Stimulated activated CD8-positive, alpha-beta memory T cell treated with anti-CD3 and anti-CD28 coated beads, Interleukin-7, amount 100 ng/mL, for 1 hour (primary cell): ENCODE results near the gene CAPN14.

Source experiments
- DNase-seq, 2 donors: peaks; one replicate each; pipeline ENCODE4 v3.0.0-alpha.2; 2020; ENCODE audit warnings: low read depth in 2 of 2

Gene CAPN14

DNA sequence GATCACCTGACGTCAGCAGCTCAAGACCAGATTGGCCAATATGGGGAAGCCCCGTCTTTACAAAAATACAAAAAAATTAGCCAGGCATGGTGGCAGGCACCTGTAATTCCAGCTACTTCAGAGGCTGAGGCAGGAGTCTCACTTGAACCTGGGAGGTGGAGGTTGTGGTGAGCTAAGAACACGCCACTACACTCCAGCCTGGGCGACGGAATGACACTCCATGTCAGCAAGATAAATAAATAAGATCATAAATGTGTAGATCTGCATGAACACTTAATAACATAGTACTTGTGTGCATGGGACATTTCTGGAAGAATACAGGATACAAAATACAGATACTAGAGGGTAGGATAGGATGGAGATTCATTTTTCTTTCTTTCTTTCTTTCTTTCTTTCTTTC lies 25.7 kb upstream of the CAPN14 start:
- DNase-seq: no peak

DNA sequence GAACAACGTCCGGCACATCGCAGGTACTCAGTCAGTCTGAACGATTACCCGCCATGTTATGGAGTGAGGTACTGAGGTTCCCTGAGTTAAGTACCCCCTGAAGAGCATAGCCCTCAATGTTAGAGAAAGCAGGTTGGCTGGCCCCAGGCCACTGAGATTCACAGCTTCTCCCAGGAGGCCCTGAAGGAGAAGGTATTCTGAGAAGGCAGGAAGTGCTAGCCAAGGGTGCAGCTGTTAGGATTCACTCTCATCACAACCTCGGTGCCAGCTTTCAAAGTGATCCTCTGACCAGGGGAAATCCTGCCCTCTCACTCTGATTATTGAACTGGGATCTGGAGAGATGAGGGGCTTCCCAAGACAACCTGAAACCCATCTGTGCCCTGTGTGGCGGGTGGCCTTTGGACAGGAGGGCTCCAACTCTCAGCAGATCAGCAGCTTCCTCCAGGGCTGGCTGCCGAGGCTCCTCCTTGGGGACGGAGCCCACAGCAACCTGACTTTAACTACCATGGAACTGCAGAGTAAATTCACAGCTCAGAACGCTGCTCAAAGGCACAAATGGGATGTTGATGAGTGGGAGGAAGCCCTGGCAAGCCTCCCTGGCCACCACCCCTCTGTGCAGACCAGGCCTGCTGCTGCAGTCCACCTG lies 24.4 kb upstream of the CAPN14 start:
- DNase-seq: no peak

DNA sequence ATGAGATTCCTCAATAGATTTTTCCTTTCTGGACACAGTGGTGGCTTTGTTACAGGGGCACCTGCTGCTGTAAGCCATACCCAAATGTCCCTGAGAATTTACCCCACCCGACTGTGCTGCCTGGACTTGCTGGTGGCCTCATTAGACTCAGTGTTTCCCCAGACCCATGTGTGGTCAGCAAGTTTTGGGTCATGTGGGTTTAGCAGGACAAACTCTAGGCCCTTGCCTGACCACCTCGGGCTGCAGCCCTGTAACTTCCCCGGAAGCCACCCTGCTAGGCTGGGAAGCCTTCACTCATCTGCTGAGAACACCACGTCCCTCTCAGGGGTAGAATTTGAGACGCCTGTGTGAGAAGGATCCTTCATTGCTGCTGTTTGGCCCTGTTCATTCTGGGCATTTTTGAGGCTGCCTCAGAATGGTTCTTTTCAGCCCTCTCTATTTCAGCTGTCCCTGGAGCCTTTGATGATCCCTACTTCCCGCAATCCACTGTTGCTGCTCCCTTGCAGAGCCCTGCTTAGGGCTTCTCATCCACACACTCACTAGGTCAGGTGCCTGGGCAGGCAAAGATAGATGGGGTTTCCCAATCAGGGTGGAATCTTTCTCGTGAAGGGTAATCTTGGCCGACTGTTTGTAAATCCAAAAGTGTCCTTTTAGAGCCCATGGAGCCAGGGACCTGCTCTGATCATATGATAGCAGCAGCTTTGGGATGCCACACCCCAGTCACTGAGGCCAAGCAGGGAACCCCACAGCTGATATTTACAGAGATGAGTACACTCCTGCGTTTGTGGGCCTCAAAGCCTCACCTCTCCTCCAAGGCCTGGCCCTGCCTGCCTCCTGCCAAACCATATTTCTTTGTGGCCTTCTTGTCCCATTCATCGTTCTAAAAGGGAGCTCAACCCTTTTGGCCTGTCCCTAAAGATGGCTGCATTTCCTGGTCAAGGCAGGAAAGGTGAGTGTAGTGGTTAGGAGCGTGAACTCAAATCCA lies 23.4 kb upstream of the CAPN14 start:
- DNase-seq: no peak

DNA sequence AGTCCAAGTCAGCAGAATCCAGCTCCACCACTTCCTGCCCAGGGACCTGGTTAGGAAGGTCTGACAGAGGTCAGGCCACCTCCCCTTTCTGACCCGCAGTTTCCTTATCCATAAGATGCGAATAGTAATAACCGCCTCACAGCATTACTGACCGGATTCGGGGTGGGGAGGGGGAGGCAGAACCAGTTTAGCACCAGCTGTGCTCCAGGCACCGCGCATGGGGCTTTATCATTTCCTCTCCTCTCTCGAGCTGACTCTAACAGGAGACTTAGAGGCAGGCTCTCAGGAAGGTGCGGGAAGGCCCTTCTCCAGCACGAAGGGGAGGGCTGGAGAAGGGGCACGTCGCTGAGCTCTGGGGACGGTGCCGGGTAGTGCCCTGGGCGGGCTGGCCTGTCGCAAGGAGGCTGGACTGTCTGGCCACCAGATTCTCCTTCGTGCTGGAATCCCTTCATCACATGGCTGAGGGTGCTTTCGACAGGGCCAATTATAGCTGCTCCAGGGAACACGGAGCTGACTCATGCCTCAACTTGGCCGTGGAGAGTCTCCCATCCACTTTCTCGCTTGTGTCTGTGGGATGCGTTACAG lies 22.4 kb upstream of the CAPN14 start:
- no peak for DNase-seq

DNA sequence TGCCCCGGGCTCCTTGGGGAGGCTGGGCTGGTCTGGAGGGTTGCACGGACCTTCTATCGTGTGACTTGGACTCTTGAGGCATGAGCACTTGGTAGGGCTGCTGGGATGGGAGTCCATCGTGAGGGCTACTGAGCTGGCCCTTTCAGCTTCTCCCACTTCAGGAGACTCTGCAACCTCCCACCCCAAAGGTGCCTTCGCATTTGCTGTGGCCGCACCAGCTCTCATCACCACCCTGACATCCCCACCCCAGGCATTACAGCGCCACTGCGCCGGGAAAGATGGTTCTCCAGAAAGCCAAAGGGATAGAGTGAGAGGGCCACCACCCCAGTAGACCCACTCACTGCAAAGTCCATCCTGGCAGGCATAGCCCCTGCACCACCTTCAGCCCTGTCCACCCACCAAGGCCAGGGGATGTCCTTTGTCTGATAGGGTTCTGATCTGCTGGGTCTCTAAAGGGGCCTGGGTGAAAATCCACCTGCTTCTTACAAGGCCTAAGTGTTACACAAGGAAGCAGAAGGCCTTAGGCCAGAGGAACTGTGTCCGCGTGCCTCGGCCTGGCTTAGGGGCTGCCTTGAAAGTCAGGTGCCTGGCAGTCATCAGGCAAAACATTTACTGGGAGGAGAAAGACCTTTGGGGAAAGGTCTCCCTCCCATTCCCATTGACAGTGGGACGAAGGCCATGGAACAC lies 21.7 kb upstream of the CAPN14 start:
- DNase-seq: no peak

DNA sequence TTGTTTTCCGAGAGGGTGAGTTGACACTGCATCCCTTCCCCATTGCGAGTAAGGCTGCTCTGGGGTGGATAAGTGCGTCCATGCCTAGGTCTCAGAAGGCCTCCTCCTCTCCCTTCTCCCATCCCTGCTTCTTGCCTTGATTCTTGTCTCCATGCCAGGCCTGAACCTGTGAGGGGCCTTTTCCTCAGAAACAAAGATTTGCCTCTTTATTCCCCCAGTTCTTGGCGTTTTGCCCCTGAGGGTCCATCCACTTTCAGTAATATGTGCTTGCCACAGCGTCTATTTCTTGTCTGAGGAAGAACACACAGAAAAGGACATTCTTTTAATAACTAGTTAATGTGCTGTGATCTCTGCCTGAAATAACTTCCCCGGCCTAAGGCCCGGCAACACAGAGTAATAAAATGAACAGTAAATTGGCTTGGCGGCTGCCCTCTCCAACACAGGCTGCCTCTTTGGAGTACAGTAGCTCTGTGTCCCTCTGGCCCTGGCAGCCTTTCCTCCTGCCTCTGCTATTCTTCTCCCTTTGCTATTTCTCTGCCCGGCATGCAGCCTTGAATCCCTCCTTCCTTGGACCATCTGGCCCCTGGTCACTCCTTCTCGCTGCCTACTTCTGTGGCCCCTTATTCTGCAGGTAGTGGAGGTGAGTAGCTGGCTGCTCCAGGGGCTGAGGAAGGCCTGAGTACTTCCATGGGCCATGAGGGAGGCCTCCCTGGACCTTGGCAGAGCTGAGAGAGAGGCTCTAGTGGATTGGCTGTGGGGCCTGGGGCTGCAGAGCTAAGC lies 21.0 kb upstream of the CAPN14 start:
- no peak for DNase-seq

DNA sequence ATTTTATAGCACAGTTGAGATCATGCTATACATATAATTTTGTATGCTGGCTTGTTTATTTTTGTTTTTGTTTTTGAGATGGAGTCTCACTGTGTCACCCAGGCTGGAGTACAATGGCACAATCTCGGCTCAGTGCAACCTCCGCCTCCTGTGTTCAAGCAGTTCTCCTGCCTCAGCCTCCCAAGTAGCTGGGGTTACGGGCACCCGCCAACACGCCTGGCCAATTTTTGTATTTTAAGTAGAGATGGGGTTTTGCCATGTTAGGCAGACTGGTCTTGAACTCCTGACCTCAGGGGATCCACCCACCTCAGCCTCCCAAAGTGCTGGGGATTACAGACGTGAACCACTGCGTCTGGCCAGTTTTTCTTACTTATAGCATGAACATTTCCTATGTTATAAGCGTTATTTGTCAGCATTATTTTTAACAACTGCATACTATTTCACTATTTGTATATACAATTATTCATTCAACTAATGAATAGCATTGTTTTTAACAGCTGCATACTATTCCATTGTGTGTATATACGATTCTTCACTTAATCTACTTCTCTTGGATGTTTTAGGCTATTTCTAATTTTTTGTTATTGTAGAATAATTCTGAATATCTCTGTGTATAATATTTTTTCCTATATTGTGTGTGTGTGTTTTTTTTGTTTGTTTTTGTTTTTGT lies 20.2 kb upstream of the CAPN14 start:
- no peak for DNase-seq

DNA sequence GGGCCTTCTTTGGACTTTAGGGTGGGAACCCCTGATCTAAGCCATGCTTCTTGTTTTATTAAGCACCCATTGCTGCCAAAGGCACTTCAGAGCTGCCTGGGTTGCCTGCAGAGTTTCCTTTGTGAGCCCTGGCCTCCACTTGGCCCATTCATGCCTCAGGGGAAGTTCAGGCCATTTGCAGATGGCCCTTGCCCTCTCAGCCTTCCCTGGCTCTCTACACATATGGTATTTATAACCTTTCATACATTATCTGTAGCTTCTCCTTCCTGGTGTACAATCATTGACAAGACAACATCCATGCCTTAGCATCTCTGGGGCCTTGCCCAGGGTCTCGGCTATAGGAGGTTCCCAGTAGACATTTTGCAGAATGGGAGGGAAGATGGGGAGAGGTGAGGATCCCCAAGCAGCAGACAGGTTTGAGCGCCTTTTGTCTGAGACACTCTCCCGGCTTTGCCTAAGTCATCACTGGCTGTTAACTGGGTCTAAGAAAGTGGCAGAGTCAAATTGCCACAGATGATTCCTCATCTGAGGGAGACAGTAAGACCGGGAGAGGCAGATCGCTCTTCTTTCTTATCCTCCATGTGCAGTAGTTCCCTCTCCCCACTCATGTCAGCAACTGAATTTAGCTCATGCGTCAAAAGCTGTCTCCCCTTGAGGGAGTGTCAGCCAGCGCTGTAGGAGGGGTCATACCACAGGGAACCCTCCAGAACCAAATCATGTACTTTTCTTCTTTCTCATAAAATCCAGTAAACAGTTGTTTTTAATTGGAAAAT lies 19.3 kb upstream of the CAPN14 start:
- DNase-seq: no peak

DNA sequence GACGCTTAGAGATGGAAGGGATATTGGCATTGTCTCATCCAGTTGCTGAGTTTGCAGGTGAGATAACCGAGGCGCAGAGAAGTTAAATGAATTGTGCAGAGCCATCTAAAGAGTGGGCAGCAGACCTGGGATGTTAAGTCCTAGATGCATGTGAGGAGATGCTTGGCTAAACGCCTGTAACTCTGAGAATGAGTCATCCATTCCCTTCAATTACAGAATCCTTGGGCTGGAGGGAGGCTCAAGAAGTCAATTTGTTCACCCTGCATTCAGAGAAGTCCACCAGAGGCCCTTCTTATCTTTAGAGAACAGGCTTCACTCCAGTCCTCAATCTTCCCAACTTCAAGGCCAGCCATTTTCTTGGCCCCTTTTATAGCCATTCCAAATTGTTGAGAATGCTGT lies 18.2 kb upstream of the CAPN14 start:
- DNase-seq: no peak

DNA sequence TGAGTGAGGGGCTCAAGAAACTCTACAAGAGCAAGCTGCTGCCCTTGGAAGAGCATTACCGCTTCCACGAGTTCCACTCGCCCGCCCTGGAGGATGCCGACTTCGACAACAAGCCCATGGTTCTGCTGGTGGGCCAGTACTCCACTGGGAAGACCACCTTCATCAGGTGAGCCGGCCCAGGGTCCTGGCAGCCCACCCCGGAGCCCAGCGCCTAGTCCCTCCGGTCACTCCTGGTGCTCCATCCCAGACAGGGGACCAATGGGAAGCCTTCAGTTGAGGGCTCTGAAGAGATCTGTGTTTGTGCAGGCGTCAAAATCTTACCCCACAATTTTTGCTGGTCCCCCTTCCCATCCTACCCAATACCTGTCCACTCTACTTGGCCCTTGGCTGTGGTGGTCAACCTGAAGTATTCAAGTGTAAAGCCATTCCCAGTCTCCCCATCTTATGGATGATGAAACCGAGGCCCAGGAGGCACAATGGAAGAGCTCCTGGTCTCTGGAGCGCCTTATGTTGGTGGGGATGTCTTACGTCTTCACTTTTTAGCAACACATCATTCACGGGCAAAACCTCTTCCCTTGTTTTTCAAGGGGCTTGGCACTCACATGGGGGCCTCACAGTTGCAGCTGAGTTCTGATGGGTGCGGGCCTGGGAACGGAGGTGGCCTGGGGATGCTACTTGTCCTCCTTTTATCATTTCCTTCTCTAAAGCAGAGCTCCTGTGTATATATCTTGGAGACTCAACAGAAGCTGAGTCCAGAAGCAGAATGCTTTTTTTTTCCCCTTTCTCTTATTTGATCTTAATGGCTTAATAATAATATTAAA lies 17.6 kb upstream of the CAPN14 start:
- DNase-seq: no peak

DNA sequence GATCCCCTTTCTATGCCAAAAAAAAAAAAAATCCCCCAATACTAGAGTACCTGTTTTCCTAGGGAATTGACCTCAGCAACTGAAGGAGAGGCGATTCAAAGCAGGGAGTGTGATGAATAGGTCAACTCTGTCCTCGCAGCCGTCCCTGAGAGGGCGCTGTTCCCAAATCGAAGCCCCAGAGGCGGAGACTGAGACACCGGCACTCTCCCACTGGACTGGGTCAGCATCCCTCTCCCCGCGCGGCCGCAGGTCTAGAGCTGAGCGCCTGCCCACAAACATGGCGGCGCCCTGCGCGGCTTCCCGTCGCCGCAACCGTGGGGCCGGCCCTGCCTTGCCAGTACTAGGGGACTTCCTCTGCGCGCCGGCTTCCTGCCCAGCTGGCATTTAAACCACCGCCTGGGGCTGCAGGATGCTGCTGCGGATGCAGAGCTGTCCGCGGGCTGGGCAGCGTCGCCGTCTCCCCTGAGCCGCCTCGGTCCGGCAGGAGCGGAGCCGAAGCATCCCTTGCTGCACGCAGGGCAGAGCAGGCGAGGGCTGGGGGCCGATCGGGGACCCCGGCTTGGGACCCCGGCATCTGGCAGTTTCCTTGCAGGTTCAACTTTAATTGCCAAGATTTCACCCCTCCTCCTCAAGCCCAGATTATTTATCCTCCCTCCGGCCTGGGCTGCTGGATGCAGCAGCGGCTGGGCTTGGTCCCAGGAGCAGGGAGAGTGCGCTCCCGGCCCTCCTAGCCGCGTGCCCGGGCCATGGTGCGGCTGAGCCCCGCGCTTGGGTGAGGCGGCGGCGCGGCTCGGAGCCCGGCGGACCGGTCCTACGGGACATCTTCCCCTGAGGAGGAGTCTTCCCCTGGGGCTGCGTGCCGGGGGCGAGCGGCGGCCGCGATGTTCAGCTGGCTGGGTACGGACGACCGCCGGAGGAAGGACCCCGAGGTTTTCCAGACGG lies 16.7 kb upstream of the CAPN14 start, which contains the start of gene EHD3:
Gene EHD3 (plus strand): TSS at position 412 of the 942 bp plus-strand sequence. CDS start 470 bp downstream, at position 882.
- DNase-seq: peak; percentile 48 to 57

DNA sequence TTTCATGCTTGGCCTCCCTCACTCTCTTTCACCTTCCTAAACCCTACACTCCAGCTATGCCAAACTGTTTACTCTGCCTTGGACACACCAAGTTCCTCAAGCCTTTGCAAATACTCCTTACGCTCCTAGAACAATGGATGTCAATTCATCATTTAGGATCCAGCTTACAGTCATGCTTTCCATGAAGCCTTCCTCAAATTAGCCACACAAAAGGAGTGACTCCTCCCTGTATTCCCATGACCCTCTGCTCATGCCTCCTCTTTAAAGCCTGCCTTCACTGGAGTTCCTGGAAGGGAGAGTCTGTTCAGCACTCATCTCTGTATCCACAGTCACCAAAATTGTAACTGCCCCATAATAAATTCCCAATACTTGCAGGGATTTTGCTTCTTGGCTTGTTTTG lies 15.9 kb upstream of the CAPN14 start:
- DNase-seq: no peak

DNA sequence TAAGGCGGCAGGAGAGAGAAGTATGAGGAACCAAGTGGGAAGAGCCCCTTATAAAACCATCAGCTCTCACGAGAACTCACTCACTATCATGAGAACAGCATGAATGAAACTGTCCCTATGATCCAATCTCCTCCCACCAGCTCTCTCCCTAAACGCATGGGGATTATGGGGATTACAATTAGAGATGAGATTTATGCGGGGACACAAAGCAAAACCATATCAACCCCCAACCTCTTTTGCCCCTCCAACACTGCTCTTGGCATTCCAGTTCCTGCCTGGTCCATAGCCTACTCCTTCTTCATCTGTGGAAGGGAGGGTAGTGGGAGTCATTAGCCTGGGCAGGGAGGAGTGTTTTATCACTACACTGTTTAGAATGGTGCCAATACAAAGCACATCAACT lies 15.3 kb upstream of the CAPN14 start:
- DNase-seq: no peak

DNA sequence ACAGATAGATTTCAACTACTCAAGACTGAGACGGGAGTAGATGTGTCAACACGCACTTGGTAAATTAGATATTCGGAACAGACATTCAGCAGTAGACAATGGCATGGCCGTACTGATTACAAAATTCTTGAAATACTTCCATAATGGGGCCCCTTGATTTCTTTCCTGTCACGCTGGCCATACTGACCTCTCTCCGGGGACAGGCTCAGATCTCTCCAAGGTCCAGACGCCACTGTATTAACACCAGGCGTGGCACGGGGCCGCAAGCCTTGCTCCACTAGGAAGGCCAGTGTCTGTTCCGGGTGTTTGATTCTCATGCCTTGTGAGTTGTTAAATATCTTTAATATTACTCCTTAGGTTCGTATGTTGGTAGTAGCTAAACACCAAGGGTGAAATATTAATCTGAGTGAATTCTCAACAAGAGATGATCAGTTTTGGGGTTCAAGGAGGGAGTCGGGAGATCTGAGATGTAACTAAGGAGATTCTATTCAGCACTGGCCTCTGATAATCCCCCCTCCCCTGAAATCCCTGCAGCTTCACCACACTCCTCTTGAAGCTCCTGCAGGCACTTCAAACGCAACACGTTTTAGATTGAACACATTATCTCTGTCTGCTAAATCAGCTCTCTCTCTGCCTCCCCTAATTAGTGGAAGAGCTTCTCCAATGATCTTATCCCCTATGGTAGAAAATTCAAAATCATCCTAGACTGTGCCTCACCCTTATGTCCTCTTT lies 14.4 kb upstream of the CAPN14 start:
- no peak for DNase-seq

DNA sequence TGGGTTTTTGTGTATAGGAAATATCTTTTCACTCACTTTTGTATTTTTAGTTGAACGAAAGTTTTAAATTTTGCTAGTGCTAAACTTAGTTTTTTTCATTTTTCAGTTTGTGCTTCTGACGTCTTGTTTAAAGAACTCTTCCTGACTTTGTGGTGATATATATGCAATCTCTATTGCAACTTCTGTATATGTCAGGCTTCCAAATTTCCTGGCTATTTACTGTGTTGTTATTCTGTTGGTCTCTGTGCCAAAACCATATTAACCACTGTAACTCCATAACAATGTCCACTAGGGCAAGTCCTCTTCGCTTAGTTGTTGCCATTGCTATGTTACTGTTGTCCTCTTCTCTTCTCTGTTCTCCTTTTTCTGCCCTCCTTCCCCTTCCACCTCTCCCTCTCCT lies 13.4 kb upstream of the CAPN14 start:
- no peak for DNase-seq

DNA sequence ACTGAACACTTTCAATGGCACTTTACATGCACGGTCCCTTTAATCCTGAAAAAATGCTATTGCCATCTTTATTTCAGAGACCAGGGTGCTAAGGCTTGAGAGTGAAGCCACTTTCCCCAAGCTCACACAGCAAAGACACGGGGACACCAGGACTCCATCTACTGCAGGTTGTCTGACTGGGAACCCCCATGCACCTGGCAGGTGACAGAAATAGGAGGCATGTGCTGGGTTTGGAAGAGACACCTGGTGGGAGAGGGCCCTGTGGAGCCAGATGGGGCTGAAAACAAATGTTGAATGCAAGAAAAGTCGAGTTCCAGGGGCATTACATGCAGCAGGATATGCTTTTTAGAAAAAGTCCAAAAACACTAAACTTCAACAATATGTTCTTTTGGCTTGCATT lies 11.4 kb upstream of the CAPN14 start:
- DNase-seq: no peak

DNA sequence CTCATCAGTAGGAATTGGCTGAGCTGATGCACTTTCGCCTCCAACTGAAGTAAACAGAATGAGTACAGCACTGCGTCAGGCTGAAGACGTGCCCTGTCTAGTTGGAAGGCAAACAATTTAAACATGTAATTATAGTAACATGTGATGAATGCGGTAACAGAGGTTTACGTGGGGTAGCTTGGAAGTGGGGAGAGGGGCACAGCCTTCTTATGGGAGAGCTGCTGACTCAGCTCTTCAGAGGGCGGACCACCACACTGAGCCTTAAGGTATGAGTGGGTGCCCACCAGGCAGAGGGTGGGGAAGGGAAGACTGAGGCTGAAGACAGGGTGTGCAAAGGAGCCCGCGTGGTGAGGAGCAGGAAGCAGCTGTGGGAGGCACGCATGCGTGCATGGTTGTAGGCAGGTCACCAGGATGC lies 10.4 kb upstream of the CAPN14 start:
- no peak for DNase-seq
